PFSK-1 (cell line): Measurements from ENCODE around the gene FNDC3A.

Experiments
- POLR2AphosphoS5 ChIP-seq: IDR thresholded peaks from 2 replicates; pipeline ENCODE4 v1.6.1; 2012; ENCODE audit warnings: low read depth, mild to moderate bottlenecking, control low read depth, low read length, moderate library complexity
- SIN3A ChIP-seq: IDR thresholded peaks from 2 replicates; pipeline ENCODE4 v1.6.1; 2012; ENCODE audit warnings: mild to moderate bottlenecking, low read length, moderate library complexity, borderline replicate concordance; ENCODE audit not compliant: insufficient read depth
- TAF1 ChIP-seq: IDR thresholded peaks from 2 replicates; pipeline ENCODE4 v1.6.1; 2012; ENCODE audit warnings: low read length, control low read depth, borderline replicate concordance; ENCODE audit not compliant: insufficient read depth
- TF ChIP-seq, protein P1 (sequence below), 2 experiments: IDR thresholded peaks; 2 replicates each; pipeline versions ENCODE4 v1.6.1 to v1.8.0; 2011 to 2012; ENCODE audit warnings: low read depth in 2 of 2, low read length in 2 of 2, control low read depth in 1 of 2, inconsistent platforms in 1 of 2, mild to moderate bottlenecking in 1 of 2, moderate library complexity in 1 of 2; ENCODE audit not compliant: insufficient read depth in 1 of 2

DNA sequence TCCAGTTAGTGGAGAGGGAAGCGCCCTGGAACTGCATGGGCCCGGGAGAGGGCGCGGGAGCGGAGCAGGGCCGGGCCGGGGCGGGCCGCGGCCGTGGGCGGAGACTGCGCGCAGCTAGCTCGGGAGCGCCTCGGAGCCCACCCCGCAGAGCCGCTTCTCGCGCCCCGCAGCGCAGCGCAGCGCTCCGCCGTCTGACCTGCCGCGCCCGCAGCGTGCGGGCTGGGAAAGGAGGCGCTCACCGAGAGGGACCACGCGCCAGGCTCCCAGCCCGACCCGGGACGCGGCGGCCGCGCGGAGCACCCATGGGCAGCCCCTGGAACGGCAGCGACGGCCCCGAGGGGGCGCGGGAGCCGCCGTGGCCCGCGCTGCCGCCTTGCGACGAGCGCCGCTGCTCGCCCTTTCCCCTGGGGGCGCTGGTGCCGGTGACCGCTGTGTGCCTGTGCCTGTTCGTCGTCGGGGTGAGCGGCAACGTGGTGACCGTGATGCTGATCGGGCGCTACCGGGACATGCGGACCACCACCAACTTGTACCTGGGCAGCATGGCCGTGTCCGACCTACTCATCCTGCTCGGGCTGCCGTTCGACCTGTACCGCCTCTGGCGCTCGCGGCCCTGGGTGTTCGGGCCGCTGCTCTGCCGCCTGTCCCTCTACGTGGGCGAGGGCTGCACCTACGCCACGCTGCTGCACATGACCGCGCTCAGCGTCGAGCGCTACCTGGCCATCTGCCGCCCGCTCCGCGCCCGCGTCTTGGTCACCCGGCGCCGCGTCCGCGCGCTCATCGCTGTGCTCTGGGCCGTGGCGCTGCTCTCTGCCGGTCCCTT is 244.5 kb downstream of the FNDC3A start, which contains the start of gene MLNR:
- TF ChIP-seq, protein P1, sequence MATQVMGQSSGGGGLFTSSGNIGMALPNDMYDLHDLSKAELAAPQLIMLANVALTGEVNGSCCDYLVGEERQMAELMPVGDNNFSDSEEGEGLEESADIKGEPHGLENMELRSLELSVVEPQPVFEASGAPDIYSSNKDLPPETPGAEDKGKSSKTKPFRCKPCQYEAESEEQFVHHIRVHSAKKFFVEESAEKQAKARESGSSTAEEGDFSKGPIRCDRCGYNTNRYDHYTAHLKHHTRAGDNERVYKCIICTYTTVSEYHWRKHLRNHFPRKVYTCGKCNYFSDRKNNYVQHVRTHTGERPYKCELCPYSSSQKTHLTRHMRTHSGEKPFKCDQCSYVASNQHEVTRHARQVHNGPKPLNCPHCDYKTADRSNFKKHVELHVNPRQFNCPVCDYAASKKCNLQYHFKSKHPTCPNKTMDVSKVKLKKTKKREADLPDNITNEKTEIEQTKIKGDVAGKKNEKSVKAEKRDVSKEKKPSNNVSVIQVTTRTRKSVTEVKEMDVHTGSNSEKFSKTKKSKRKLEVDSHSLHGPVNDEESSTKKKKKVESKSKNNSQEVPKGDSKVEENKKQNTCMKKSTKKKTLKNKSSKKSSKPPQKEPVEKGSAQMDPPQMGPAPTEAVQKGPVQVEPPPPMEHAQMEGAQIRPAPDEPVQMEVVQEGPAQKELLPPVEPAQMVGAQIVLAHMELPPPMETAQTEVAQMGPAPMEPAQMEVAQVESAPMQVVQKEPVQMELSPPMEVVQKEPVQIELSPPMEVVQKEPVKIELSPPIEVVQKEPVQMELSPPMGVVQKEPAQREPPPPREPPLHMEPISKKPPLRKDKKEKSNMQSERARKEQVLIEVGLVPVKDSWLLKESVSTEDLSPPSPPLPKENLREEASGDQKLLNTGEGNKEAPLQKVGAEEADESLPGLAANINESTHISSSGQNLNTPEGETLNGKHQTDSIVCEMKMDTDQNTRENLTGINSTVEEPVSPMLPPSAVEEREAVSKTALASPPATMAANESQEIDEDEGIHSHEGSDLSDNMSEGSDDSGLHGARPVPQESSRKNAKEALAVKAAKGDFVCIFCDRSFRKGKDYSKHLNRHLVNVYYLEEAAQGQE (IDR thresholded peaks at IDR 0.05; ENCODE audit: insufficient read depth in 1 of 2, low read depth in 2 of 2, low read length in 2 of 2) = no peak
- TF ChIP-seq SIN3A (no peak), POLR2AphosphoS5 (no peak), TAF1 (no peak)
